ENCODE measurements around the gene MRPS31. TPM values are rescaled to one million over a fixed set of nuclear protein-coding genes. Genes with fewer than 3 reads are reported as not detected.

MRPS31 gene
- total RNA-seq, 4 donors from 2014 or later: 12.2 to 24.3 (median 22.1) TPM

DNA sequence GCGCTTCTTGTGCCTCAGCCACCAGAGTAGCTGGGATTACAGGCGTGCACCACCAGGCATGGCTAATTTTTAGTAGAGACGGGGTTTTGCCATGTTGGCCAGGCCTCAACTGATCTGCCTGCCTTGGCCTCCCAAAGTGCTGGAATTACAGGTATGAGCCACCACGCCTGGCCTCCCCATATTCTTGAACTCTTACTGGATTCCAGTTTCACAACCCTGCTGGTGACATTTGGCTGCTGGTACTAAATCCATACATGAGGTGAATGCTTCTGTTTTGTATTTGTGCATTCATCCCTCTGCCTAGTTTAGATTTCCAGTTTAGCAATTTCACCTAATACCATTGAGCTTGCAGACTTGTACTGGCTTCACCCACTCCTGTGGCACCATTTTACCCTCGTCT lies 32.3 kb upstream of the MRPS31 start:
- no peak for TF ChIP-seq EP300 (IDR thresholded peaks at IDR 0.05)
- no peak for TF ChIP-seq POLR2A (IDR thresholded peaks at IDR 0.05)
- no peak for TF ChIP-seq CTCF (IDR thresholded peaks at IDR 0.05)

GRCh38 chr13:40801255-40802217 lies 30.5 kb upstream of the MRPS31 start:
- TF ChIP-seq POLR2A (IDR thresholded peaks at IDR 0.05) (no peak), EP300 (IDR thresholded peaks at IDR 0.05) (no peak), CTCF (IDR thresholded peaks at IDR 0.05) (no peak)
- Histone ChIP-seq H3K36me3 (peaks cover 0 to 88% (median 3%) of the 10 kb centered on the region in 3 donors), H3K4me3 (no peak overlapping the region), H3K27ac (no peak overlapping the region), H3K27me3 (no peaks in the 10 kb centered on the region), H3K4me1 (no peaks in the 10 kb centered on the region), H3K9me3 (no peaks in the 10 kb centered on the region)
- 85 to 92% methylated on average over 5 to 6 of the region's 6 CpGs for WGBS, 2 donors
- DNase-seq (ENCODE audit: low spot score in 2 of 2): no peak

More for the DNA sequence above, 32.3 kb upstream of the MRPS31 start:
- no peak for DNase-seq (ENCODE audit: low spot score in 2 of 2)
- H3K9me3 ChIP-seq: no peaks in the 10 kb centered on the region
- H3K4me1 ChIP-seq: no peaks in the 10 kb centered on the region
- 93 to 94% methylated on average over 5 of the region's 5 CpGs for WGBS, 2 donors
- peaks cover 0 to 98% (median 3%) of the 10 kb centered on the region in 3 donors for H3K36me3 ChIP-seq
- H3K4me3 ChIP-seq: no peak overlapping the region
- H3K27ac ChIP-seq: no peak overlapping the region
- no peaks in the 10 kb centered on the region for H3K27me3 ChIP-seq

DNA sequence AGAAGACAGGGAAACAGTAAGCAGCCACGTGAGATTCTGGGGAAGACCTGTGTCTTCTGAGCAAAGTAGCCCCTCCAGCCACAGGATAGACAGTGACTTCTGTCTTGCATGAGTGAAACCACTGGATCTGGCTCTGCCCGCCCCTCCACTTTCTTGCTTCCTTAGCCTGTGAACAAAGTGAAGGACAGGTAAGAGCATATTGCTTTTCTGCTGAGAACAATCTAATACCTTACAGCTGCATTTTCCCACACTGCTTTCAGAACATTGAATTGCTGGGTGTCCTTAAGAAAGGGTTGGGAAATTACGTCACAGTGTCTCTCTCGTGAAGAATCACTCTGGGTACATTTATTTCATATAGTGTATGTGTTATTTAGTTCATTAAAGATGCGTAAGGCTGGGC lies 29.6 kb upstream of the MRPS31 start:
- Histone ChIP-seq H3K4me3 (no peak overlapping the region), H3K27me3 (no peaks in the 10 kb centered on the region), H3K36me3 (peaks cover 0 to 88% (median 3%) of the 10 kb centered on the region in 3 donors), H3K9me3 (no peaks in the 10 kb centered on the region), H3K27ac (no peak overlapping the region), H3K4me1 (no peaks in the 10 kb centered on the region)
- no peak for TF ChIP-seq CTCF (IDR thresholded peaks at IDR 0.05)
- TF ChIP-seq EP300 (IDR thresholded peaks at IDR 0.05): no peak
- no peak for TF ChIP-seq POLR2A (IDR thresholded peaks at IDR 0.05)
- no peak for DNase-seq (ENCODE audit: low spot score in 2 of 2)
- WGBS, 2 donors: 82 to 85% methylated on average over 5 of the region's 5 CpGs

- Histone ChIP-seq H3K9me3 (no peaks in the 10 kb centered on the region), H3K27ac (no peak overlapping the region), H3K4me3 (no peak overlapping the region), H3K36me3 (peaks cover 0 to 88% (median 3%) of the 10 kb centered on the region in 3 donors), H3K4me1 (no peaks in the 10 kb centered on the region), H3K27me3 (no peaks in the 10 kb centered on the region)
- DNase-seq (ENCODE audit: low spot score in 2 of 2): no peak
- TF ChIP-seq CTCF (IDR thresholded peaks at IDR 0.05): no peak
- TF ChIP-seq EP300 (IDR thresholded peaks at IDR 0.05): no peak
- TF ChIP-seq POLR2A (IDR thresholded peaks at IDR 0.05): no peak
- 94 to 97% methylated on average over 4 of the region's 4 CpGs for WGBS, 2 donors
Measured at GRCh38 chr13:40799508-40799907, 28.5 kb upstream of the MRPS31 start.

DNA sequence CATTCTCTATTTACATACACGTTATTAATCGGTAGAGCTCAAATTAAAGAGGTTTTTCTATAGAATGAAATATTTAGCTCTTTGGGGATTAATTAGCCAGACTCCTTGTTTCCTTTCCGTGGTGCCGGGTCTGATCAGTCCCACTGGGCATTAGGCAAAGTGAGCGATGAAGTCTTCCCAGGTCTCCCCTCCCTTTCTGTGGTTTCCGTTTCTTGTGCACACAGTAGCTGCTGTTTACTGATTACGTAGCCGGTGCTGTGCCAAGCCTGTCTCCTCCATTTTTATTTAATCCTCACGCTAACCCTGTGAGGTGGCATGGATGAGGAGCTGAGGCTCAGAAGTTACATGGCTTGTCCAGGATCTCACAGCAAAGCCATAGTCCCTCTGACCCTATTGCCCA lies 27.4 kb upstream of the MRPS31 start:
- H3K27ac ChIP-seq: no peak overlapping the region
- H3K9me3 ChIP-seq: no peaks in the 10 kb centered on the region
- H3K36me3 ChIP-seq: peaks cover 0 to 88% (median 3%) of the 10 kb centered on the region in 3 donors
- H3K4me1 ChIP-seq: no peaks in the 10 kb centered on the region
- TF ChIP-seq EP300 (IDR thresholded peaks at IDR 0.05) (no peak), CTCF (IDR thresholded peaks at IDR 0.05) (no peak), POLR2A (IDR thresholded peaks at IDR 0.05) (no peak)
- DNase-seq (ENCODE audit: low spot score in 2 of 2): no peak
- no peak overlapping the region for H3K4me3 ChIP-seq
- H3K27me3 ChIP-seq: no peaks in the 10 kb centered on the region
- WGBS, 2 donors: 89 to 91% methylated on average over 9 of the region's 9 CpGs

Data from tibial nerve (tissue), 4 donors.